ENCODE measurements around the gene TIMM9. TPM values are rescaled to one million over a fixed set of nuclear protein-coding genes. Genes with fewer than 3 reads are reported as not detected.

The TIMM9 gene
- polyA plus RNA-seq, 1 donor (not counting 4 experiments of a cell fraction or from before 2014, with no cell fraction given) = 29.6 TPM

GRCh38 chr14:58466459-58466858 lies 39.1 kb upstream of the TIMM9 start:
- Histone ChIP-seq H3K9me1 (ENCODE audit: control insufficient read depth, extremely low read depth, insufficient read depth, low read length) (no peaks in the 10 kb centered on the region), H3K27me3 (ENCODE audit: control insufficient read depth, extremely low read depth, insufficient read depth, low read length) (no peaks in the 10 kb centered on the region), H3K9me3 (ENCODE audit: control insufficient read depth, low read depth, low read length) (no peaks in the 10 kb centered on the region), H3K4me2 (ENCODE audit: control insufficient read depth, extremely low read depth, insufficient read depth, low read depth, low read length) (no peak overlapping the region), H3K4me1 (ENCODE audit: control insufficient read depth, extremely low read depth, insufficient read depth, low read length) (peaks cover 8% of the 10 kb centered on the region), H3K79me2 (ENCODE audit: control insufficient read depth, insufficient read depth, low read length) (no peaks in the 10 kb centered on the region), H3K4me3 (ENCODE audit: control insufficient read depth in 2 of 3, extremely low read depth in 1 of 3, insufficient read depth in 2 of 3, low read depth in 1 of 3, low read length in 3 of 3) (no peak overlapping the region), H3K27ac (ENCODE audit: control insufficient read depth, insufficient read depth, low read length) (no peak overlapping the region), H2AFZ (ENCODE audit: control insufficient read depth, low read length) (no peak overlapping the region), H3K9ac (ENCODE audit: control insufficient read depth, extremely low read depth, insufficient read depth, low read length) (no peak overlapping the region), H3K36me3 (ENCODE audit: control insufficient read depth in 2 of 2, extremely low read depth in 1 of 2, insufficient read depth in 2 of 2, low read length in 2 of 2) (peaks cover 2 to 3% of the 10 kb centered on the region in 2 experiments), H4K20me1 (ENCODE audit: control insufficient read depth, extremely low read depth, insufficient read depth, low read length) (no peaks in the 10 kb centered on the region)
- no peak for FAIRE-seq
- dilution Hi-C loops (cut with MboI; ENCODE audit: extremely low pct_ligation_motif_present, low sequenced_read_pairs) = no loop called here
- TF ChIP-seq EZH2 (IDR thresholded peaks at IDR 0.05; ENCODE audit: low read length) (no peak), CTCF (optimal IDR thresholded peaks at IDR 0.05 in 1 of 3, IDR thresholded peaks at IDR 0.05 in 1 of 3, conservative IDR thresholded peaks at IDR 0.05 in 1 of 3; ENCODE audit: extremely low read depth in 1 of 3, insufficient read depth in 2 of 3, low read length in 3 of 3) (no peak)
- DNase-seq (ENCODE audit: low read depth, low spot score) = no peak

GRCh38 chr14:58465421-58465820 lies 38.1 kb upstream of the TIMM9 start:
- FAIRE-seq = no peak
- DNase-seq (ENCODE audit: low read depth, low spot score) = no peak
- no peak overlapping the region for H3K4me2 ChIP-seq (ENCODE audit: control insufficient read depth, extremely low read depth, insufficient read depth, low read depth, low read length)

More at GRCh38 chr14:58465421-58465820, 38.1 kb upstream of the TIMM9 start:
- H4K20me1 ChIP-seq (ENCODE audit: control insufficient read depth, extremely low read depth, insufficient read depth, low read length) = no peaks in the 10 kb centered on the region
- TF ChIP-seq EZH2 (IDR thresholded peaks at IDR 0.05; ENCODE audit: low read length) (no peak), CTCF (optimal IDR thresholded peaks at IDR 0.05 in 1 of 3, IDR thresholded peaks at IDR 0.05 in 1 of 3, conservative IDR thresholded peaks at IDR 0.05 in 1 of 3; ENCODE audit: extremely low read depth in 1 of 3, insufficient read depth in 2 of 3, low read length in 3 of 3) (no peak)
- no peaks in the 10 kb centered on the region for H3K79me2 ChIP-seq (ENCODE audit: control insufficient read depth, insufficient read depth, low read length)
- dilution Hi-C loops (cut with MboI; ENCODE audit: extremely low pct_ligation_motif_present, low sequenced_read_pairs) = no loop called here
- H3K9ac ChIP-seq (ENCODE audit: control insufficient read depth, extremely low read depth, insufficient read depth, low read length) = no peak overlapping the region
- no peak overlapping the region for H2AFZ ChIP-seq (ENCODE audit: control insufficient read depth, low read length)
- H3K4me3 ChIP-seq (ENCODE audit: control insufficient read depth in 2 of 3, extremely low read depth in 1 of 3, insufficient read depth in 2 of 3, low read depth in 1 of 3, low read length in 3 of 3) = no peak overlapping the region
- H3K9me3 ChIP-seq (ENCODE audit: control insufficient read depth, low read depth, low read length) = no peaks in the 10 kb centered on the region
- H3K27me3 ChIP-seq (ENCODE audit: control insufficient read depth, extremely low read depth, insufficient read depth, low read length) = no peaks in the 10 kb centered on the region
- H3K4me1 ChIP-seq (ENCODE audit: control insufficient read depth, extremely low read depth, insufficient read depth, low read length) = peaks cover 8% of the 10 kb centered on the region
- H3K9me1 ChIP-seq (ENCODE audit: control insufficient read depth, extremely low read depth, insufficient read depth, low read length) = no peaks in the 10 kb centered on the region
- H3K27ac ChIP-seq (ENCODE audit: control insufficient read depth, insufficient read depth, low read length) = no peak overlapping the region
- peaks cover 3% of the 10 kb centered on the region in 2 experiments for H3K36me3 ChIP-seq (ENCODE audit: control insufficient read depth in 2 of 2, extremely low read depth in 1 of 2, insufficient read depth in 2 of 2, low read length in 2 of 2)
